ENCODE results near the gene SLC10A3. TPM values are rescaled to one million over a fixed set of nuclear protein-coding genes. Genes with fewer than 3 reads are reported as not detected.

Gene SLC10A3
- polyA plus RNA-seq, 4 donors, result 11.6 to 22.2 (median 15.8) TPM

DNA sequence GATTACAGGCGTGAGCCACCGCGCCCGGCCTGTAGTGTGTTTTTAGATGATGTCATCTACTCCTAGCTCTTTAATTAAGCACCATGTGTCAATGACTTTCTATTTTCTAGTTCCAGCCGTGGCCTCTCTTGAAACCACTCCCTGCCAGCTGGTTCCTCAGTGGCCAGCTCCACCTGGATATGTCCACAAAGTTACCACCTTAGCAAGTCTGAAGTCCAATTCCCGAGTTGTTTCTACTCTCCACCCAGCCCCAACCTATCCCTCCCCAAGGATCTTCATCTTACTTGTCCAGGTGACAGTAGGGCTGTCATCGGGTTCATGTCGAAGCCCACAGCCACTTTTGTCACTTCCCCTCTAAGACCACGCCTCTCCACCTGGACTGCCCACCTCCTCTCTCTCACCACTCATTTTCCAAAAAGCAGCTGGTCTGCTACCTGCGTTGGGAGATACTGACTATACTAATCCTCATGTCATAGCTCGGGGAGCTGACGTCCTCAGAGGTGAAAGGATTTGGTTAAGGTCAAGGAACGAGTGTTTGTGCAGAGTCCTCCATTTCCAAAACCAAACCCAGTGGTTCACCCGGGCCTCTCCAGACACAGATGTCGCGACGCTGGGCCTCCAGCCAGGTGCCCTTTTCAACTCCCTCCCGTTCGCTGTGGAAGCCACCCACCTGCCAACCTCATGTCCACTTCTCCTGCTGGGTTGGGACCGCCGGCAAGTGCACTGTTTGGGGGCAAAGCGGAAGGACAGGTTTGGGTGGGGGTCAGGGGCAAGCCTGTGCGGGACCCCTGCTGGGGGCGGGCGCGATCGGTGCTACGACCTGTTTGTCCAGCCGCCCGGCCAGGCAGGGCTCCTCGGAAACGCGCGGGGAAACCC, 24.9 kb upstream of the SLC10A3 start:
- Histone ChIP-seq H3K9me3 (ENCODE audit: control insufficient read depth in 2 of 2, insufficient read depth in 1 of 2, low read depth in 1 of 2, low read length in 1 of 2) (no peaks in the 10 kb centered on the region), H3K4me3 (ENCODE audit: low read depth in 1 of 3, low read length in 3 of 3) (peak overlapping the region; percentile 63 to 94 (median 78)), H3K36me3 (ENCODE audit: control insufficient read depth in 3 of 3, insufficient read depth in 2 of 3, low read depth in 1 of 3, low read length in 3 of 3) (peaks cover 0 to 24% (median 0%) of the 10 kb centered on the region in 3 donors), H3K4me1 (ENCODE audit: control insufficient read depth in 3 of 3, insufficient read depth in 2 of 3, low read depth in 1 of 3, low read length in 2 of 3) (peaks cover 0 to 20% (median 0%) of the 10 kb centered on the region in 3 donors), H3K27me3 (ENCODE audit: control insufficient read depth in 3 of 3, insufficient read depth in 3 of 3, low read length in 3 of 3) (no peaks in the 10 kb centered on the region), H3K27ac (ENCODE audit: low read depth in 1 of 3, low read length in 2 of 3) (peak overlapping the region; percentile 87 to 98 (median 97))
- 13 to 47% (median 14%) methylated on average over 24 to 34 of the region's 34 CpGs for whole genome bisulfite sequencing, 3 donors
- DNase-seq, result peak; percentile 76 to 86
- FAIRE-seq, result peak; percentile 65

DNA sequence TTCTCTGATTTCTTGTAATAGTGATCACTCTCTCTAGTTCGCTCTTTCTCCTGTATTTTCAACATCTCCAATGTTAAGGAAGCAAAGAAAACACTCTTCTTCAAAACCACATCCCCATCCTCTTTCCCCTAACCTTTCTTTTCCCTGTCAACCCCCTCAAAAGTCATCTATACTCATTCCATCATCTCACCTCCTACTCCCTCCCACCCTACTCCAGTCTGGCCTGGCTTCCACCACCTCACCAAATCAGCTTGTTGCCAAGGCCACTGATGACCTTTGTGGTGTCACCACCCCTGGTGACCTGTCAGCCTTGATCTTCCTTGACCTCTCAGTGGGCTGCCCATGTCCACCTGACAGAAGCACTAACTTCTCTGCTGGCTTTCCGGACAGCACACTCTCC, 23.3 kb upstream of the SLC10A3 start:
- H3K4me3 ChIP-seq (ENCODE audit: low read depth in 1 of 3, low read length in 3 of 3), result no peak overlapping the region
- peaks cover 0 to 32% (median 1%) of the 10 kb centered on the region in 3 donors for H3K36me3 ChIP-seq (ENCODE audit: control insufficient read depth in 3 of 3, insufficient read depth in 2 of 3, low read depth in 1 of 3, low read length in 3 of 3)
- H3K27me3 ChIP-seq (ENCODE audit: control insufficient read depth in 3 of 3, insufficient read depth in 3 of 3, low read length in 3 of 3), result no peaks in the 10 kb centered on the region
- no peak overlapping the region for H3K27ac ChIP-seq (ENCODE audit: low read depth in 1 of 3, low read length in 2 of 3)
- no peak for DNase-seq
- no peaks in the 10 kb centered on the region for H3K9me3 ChIP-seq (ENCODE audit: control insufficient read depth in 2 of 2, insufficient read depth in 1 of 2, low read depth in 1 of 2, low read length in 1 of 2)
- FAIRE-seq, result no peak
- peaks cover 0 to 20% (median 0%) of the 10 kb centered on the region in 3 donors for H3K4me1 ChIP-seq (ENCODE audit: control insufficient read depth in 3 of 3, insufficient read depth in 2 of 3, low read depth in 1 of 3, low read length in 2 of 3)
- 80 to 95% (median 93%) methylated on average over 2 of the region's 2 CpGs for WGBS, 3 donors

DNA sequence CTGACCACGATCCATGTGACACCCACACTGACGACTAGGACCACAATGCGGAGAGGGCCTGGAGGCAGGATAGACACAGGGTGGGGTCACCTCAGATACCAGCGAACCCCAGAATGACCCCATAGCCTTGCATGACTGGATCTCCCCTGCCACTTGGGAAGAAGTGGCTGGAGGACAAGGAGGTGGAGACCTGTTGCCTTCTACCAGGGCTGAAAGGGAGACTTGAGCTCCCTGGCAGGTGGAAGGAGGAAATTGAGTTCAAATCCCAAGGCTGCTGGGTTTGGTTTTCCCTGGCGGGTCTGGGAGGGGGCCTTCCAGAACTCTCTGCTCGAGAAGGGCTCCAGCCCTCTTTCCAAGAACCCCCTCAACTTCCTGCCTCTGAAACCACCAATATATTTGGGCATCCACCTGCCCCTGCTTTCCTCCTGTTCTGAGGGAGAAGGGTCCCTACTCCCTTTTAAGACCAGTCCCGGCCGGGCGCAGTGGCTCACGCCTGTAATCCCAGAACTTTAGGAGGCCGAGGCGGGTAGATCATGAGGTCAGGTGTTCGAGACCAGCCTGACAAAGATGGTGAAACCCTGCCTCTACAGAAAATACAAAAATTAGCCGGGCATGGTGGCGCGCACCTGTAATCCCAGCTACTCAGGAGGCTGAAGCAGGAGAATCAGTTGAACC, 22.6 kb upstream of the SLC10A3 start:
- FAIRE-seq, result no peak
- H3K4me1 ChIP-seq (ENCODE audit: control insufficient read depth in 3 of 3, insufficient read depth in 2 of 3, low read depth in 1 of 3, low read length in 2 of 3), result peaks cover 0 to 17% (median 0%) of the 10 kb centered on the region in 3 donors
- 85 to 93% (median 93%) methylated on average over 14 to 16 of the region's 16 CpGs for WGBS, 3 donors

GRCh38 chrX:154511761-154512160, 21.3 kb upstream of the SLC10A3 start:
- no peak for DNase-seq
- peaks cover 0 to 4% (median 0%) of the 10 kb centered on the region in 3 donors for H3K4me1 ChIP-seq (ENCODE audit: control insufficient read depth in 3 of 3, insufficient read depth in 2 of 3, low read depth in 1 of 3, low read length in 2 of 3)
- H3K27ac ChIP-seq (ENCODE audit: low read depth in 1 of 3, low read length in 2 of 3), result no peak overlapping the region
- H3K36me3 ChIP-seq (ENCODE audit: control insufficient read depth in 3 of 3, insufficient read depth in 2 of 3, low read depth in 1 of 3, low read length in 3 of 3), result peaks cover 1 to 52% (median 2%) of the 10 kb centered on the region in 3 donors
- no peak for FAIRE-seq
- no peak overlapping the region for H3K4me3 ChIP-seq (ENCODE audit: low read depth in 1 of 3, low read length in 3 of 3)
- WGBS, 3 donors, result 76 to 86% (median 85%) methylated on average over 10 to 12 of the region's 12 CpGs
- no peaks in the 10 kb centered on the region for H3K9me3 ChIP-seq (ENCODE audit: control insufficient read depth in 2 of 2, insufficient read depth in 1 of 2, low read depth in 1 of 2, low read length in 1 of 2)
- no peaks in the 10 kb centered on the region for H3K27me3 ChIP-seq (ENCODE audit: control insufficient read depth in 3 of 3, insufficient read depth in 3 of 3, low read length in 3 of 3)

More for the DNA sequence above, 22.6 kb upstream of the SLC10A3 start:
- H3K4me3 ChIP-seq (ENCODE audit: low read depth in 1 of 3, low read length in 3 of 3), result no peak overlapping the region
- no peak for DNase-seq
- no peaks in the 10 kb centered on the region for H3K9me3 ChIP-seq (ENCODE audit: control insufficient read depth in 2 of 2, insufficient read depth in 1 of 2, low read depth in 1 of 2, low read length in 1 of 2)
- H3K36me3 ChIP-seq (ENCODE audit: control insufficient read depth in 3 of 3, insufficient read depth in 2 of 3, low read depth in 1 of 3, low read length in 3 of 3), result peaks cover 0 to 39% (median 1%) of the 10 kb centered on the region in 3 donors
- no peak overlapping the region for H3K27ac ChIP-seq (ENCODE audit: low read depth in 1 of 3, low read length in 2 of 3)
- no peaks in the 10 kb centered on the region for H3K27me3 ChIP-seq (ENCODE audit: control insufficient read depth in 3 of 3, insufficient read depth in 3 of 3, low read length in 3 of 3)

DNA sequence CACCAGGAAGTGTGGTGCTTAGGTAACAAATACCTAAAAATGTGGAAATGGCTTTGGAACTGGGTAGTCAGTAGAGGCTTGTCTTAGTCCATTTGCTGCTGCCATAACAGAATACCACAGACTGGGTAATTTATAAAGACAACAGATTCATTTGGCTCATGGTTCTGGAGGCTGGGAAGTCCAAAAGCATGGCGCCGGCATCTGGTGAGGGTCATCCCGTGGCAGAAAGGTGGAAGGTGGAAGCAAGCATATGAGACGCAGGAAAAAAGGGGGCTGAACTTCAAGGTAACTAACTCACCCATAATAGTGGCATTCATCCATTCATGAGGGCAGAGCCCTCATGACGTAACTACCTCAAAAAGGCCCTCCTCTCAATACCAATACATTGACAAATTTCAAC, 19.0 kb upstream of the SLC10A3 start:
- Histone ChIP-seq H3K36me3 (ENCODE audit: control insufficient read depth in 3 of 3, insufficient read depth in 2 of 3, low read depth in 1 of 3, low read length in 3 of 3) (peaks cover 1 to 68% (median 2%) of the 10 kb centered on the region in 3 donors), H3K27me3 (ENCODE audit: control insufficient read depth in 3 of 3, insufficient read depth in 3 of 3, low read length in 3 of 3) (no peaks in the 10 kb centered on the region), H3K4me3 (ENCODE audit: low read depth in 1 of 3, low read length in 3 of 3) (no peak overlapping the region), H3K27ac (ENCODE audit: low read depth in 1 of 3, low read length in 2 of 3) (no peak overlapping the region), H3K9me3 (ENCODE audit: control insufficient read depth in 2 of 2, insufficient read depth in 1 of 2, low read depth in 1 of 2, low read length in 1 of 2) (no peaks in the 10 kb centered on the region), H3K4me1 (ENCODE audit: control insufficient read depth in 3 of 3, insufficient read depth in 2 of 3, low read depth in 1 of 3, low read length in 2 of 3) (no peaks in the 10 kb centered on the region)
- DNase-seq (no peak), FAIRE-seq (no peak)
- 96 to 98% (median 97%) methylated on average over 5 of the region's 5 CpGs for WGBS, 3 donors

DNA sequence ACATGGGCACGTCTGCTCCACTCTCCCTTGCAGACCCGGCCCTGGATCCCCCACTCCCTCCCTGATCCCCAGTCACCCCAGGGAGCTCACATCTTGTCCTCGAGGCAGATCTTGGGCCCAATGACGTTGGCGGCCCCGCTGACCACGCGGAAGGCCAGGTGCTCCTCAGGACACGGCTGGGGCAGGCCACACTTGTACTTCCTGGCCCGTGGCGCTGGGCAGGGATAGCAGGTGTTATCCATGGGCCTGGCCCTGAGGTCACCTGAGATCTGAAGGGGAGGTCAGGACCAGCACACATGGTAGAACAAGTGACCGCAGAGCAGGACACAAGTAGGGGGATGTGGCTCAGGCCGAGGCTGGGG, 17.9 kb upstream of the SLC10A3 start:
- Histone ChIP-seq H3K4me1 (ENCODE audit: control insufficient read depth in 3 of 3, insufficient read depth in 2 of 3, low read depth in 1 of 3, low read length in 2 of 3) (no peaks in the 10 kb centered on the region), H3K36me3 (ENCODE audit: control insufficient read depth in 3 of 3, insufficient read depth in 2 of 3, low read depth in 1 of 3, low read length in 3 of 3) (peaks cover 1 to 65% (median 2%) of the 10 kb centered on the region in 3 donors), H3K27ac (ENCODE audit: low read depth in 1 of 3, low read length in 2 of 3) (no peak overlapping the region), H3K9me3 (ENCODE audit: control insufficient read depth in 2 of 2, insufficient read depth in 1 of 2, low read depth in 1 of 2, low read length in 1 of 2) (no peaks in the 10 kb centered on the region), H3K27me3 (ENCODE audit: control insufficient read depth in 3 of 3, insufficient read depth in 3 of 3, low read length in 3 of 3) (no peaks in the 10 kb centered on the region), H3K4me3 (ENCODE audit: low read depth in 1 of 3, low read length in 3 of 3) (no peak overlapping the region)
- FAIRE-seq, result no peak
- no peak for DNase-seq
- 88 to 93% (median 92%) methylated on average over 12 to 13 of the region's 13 CpGs for WGBS, 3 donors

DNA sequence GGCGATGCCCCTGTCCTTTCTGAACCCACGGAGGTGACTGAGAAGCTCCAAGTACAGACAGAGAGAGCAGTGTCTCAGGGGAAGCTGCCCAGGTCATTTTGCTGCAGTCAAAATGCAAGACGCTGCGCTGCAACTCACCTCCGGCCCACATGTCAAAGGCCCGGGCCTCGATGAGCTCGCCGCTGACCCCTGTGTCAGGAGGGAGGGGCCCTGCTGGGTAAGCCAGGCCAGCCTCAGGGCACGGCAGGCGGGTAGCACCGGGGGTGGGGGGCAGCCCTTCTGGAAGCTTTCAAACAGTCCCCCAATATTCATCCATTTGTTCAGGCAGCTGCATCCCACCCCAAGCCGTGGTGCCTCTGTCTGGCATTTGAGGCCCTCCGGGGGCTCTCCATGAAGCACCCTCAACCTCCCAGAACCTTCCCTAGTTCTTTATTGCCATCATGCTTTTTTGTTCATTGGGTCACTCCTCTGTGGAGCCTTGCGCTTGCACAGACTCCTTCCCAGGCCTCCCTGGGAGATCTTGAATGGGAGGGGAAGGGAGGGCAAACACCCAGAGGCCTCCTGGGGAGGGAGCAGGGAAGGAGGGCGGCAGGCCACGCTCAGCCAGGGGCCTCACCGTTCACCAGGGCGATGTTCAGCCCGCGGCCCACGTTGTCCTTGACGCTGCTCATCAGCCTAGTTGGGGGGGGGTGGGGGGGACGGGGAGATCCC, 17.4 kb upstream of the SLC10A3 start:
- Histone ChIP-seq H3K36me3 (ENCODE audit: control insufficient read depth in 3 of 3, insufficient read depth in 2 of 3, low read depth in 1 of 3, low read length in 3 of 3) (peaks cover 1 to 60% (median 2%) of the 10 kb centered on the region in 3 donors), H3K27me3 (ENCODE audit: control insufficient read depth in 3 of 3, insufficient read depth in 3 of 3, low read length in 3 of 3) (no peaks in the 10 kb centered on the region), H3K9me3 (ENCODE audit: control insufficient read depth in 2 of 2, insufficient read depth in 1 of 2, low read depth in 1 of 2, low read length in 1 of 2) (no peaks in the 10 kb centered on the region), H3K4me3 (ENCODE audit: low read depth in 1 of 3, low read length in 3 of 3) (no peak overlapping the region), H3K27ac (ENCODE audit: low read depth in 1 of 3, low read length in 2 of 3) (no peak overlapping the region), H3K4me1 (ENCODE audit: control insufficient read depth in 3 of 3, insufficient read depth in 2 of 3, low read depth in 1 of 3, low read length in 2 of 3) (no peaks in the 10 kb centered on the region)
- WGBS, 3 donors, result 82 to 89% (median 87%) methylated on average over 13 to 24 of the region's 24 CpGs
- FAIRE-seq (no peak), DNase-seq (no peak)

All from small intestine (tissue), 7 donors.